Body of pancreas (tissue), 4 donors: ENCODE results near the gene USP6NL.

Experiments used
- POLR2A ChIP-seq, 3 donors: fragments of 450-650 bp; IDR thresholded peaks; one replicate each; pipeline ENCODE4 v1.6.1; 2016; ENCODE audit warnings: antibody characterized with exemption in 3 of 3, mild to moderate bottlenecking in 2 of 3
- TF ChIP-seq, protein P1 (sequence below), 7 experiments: fragments of 450-650 bp in 4 of 7; fragments of 200-600 bp in 3 of 7; sonication (generic) in 3 of 7; IDR thresholded peaks; one replicate each; pipeline ENCODE4 v1.5.1; 2016 to 2019; ENCODE audit warnings: antibody characterized with exemption in 7 of 7

DNA sequence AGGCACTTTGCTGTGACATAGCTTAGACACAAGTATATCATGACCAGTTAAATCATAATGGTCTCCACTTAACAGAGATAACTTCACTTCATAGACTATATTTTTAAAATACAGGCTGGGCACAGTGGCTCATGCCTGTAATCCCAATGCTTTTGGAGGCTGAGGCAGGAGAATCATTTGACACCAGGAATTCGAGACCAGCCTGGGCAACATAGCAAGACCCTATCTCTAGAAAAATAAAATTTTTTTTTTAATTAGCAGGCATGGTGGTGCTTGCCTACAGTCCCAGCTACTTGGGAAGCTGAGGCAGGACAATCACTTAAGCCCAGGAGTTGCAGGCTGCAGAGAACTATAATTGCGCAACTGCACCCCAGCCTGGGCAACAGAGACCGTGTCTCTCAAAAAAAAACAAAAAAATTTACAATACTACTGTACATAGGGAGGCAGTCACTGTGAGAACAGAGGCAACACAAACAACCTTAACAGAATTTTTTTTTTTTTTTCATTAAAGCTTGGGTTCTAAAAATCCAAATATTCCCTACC, 105.1 kb downstream of the USP6NL start:
- no peak for TF ChIP-seq POLR2A (IDR thresholded peaks at IDR 0.05)
- TF ChIP-seq, protein P1, sequence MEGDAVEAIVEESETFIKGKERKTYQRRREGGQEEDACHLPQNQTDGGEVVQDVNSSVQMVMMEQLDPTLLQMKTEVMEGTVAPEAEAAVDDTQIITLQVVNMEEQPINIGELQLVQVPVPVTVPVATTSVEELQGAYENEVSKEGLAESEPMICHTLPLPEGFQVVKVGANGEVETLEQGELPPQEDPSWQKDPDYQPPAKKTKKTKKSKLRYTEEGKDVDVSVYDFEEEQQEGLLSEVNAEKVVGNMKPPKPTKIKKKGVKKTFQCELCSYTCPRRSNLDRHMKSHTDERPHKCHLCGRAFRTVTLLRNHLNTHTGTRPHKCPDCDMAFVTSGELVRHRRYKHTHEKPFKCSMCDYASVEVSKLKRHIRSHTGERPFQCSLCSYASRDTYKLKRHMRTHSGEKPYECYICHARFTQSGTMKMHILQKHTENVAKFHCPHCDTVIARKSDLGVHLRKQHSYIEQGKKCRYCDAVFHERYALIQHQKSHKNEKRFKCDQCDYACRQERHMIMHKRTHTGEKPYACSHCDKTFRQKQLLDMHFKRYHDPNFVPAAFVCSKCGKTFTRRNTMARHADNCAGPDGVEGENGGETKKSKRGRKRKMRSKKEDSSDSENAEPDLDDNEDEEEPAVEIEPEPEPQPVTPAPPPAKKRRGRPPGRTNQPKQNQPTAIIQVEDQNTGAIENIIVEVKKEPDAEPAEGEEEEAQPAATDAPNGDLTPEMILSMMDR (IDR thresholded peaks at IDR 0.05): no peak
